GM15510 (cell line): ENCODE measurements around the gene ADGRB3.

ENCODE experiments used
- POLR2A ChIP-seq: IDR thresholded peaks from 3 replicates; pipeline ENCODE4 v1.6.1; 2011; ENCODE audit warnings: borderline replicate concordance; ENCODE audit not compliant: insufficient read length; ENCODE audit errors: extremely low read depth

Gene ADGRB3

DNA sequence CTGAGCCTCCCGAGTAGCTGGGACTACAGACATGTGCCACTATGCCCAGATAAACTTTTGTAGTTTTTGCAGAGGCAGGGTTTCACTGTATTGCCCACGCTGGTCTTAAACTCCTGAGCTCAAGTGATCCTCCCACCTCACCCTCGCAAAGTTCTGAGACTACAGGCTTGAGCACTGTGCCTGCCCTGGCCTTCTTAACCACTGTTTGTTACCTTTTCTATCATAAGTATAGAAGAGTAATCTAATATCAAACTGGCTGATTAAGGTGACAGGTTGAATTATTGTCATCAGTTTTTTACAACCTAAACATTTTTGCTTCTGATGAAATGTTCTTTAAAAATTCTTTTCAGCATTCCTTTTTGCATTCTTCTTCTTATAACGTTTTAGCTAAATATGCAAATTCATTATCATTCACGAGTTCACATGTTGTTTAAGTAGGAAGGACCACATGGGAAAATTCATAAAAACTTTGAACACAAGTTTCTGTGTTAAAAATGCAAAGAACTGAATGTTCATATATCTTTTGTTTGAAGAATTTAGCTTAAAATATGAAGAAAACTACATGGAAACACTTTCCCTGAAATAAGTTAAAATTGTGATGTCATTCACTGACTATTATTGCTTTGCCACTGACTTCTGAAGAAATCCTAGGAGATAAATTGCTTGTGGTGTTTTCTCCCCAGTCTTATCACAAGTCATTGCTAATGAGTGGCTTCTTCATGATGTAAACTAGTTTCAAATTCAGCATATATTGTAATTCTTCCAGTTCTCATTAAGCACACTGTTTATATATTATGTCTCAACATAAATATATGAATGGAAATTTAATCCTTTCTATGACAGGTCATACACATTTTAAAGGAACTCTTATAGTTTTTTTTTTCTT, 106.7 kb downstream of the ADGRB3 start:
- TF ChIP-seq POLR2A = no peak

DNA sequence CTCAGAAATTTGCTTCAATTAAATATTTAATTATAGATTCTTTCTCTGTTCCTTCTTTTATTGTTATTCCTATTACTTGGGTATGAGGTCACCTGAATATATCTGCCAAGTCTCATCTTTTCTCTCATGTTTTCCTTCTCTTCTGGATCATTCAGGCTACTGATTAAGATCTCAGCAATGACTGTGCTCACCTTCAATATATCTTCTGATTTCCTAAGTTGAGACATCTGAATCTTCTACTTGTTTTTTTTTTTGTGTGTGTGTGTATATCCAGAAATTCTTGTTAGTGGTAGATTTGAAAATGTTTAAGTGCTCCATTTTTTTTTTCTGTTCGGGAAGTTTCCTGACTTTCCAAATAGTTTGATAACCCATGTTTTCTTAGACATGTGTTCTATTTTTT, 108.0 kb downstream of the ADGRB3 start:
- no peak for TF ChIP-seq POLR2A

DNA sequence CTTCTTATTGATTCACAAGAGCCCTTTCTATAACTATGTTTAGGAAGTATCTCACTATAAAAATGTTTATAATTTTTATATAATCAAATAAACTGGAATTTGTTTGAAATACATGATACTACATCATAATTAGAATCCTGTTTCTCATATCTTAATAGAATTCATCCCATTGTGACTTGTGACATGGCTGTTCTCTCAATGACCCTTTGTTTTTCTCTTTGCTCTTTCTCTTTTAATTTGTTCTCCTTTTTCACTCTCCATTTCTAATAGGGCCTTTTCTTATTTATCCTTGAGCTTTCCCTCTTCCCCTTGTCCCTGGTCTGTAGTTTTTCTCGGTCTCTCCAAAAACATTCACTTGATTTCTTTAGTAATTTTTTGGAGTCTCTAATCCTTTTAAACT, 111.3 kb downstream of the ADGRB3 start:
- no peak for TF ChIP-seq POLR2A

DNA sequence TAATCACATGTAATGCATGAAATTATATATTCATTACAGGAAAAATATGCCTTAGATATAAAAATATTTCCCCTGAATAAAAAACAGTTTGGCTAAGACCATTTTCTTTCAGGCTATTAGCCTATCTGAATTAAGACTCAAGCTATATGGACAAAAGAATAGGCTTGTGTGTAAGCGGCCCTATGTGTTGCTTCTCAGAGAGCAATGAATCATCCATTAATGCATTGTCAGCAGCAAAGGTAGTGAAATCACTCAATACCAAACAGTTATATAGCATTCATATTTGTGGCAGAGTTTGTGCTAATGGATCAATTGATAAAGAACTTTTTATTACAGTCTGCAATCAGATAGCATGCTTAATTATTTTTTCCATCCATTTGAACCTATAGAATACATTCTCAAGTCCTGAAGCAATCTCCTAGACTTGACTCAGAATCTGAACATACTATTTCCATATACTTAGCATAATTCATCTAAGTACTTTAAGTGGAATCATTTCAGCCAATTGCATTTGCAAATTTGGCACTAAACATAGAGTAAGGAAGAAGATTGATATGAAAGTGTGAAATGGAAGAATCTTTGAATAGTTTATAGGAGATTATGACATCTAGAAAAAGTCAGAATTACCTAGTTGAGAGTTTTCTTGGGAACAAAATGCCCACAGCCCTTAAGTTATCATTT, 112.2 kb downstream of the ADGRB3 start:
- no peak for TF ChIP-seq POLR2A

DNA sequence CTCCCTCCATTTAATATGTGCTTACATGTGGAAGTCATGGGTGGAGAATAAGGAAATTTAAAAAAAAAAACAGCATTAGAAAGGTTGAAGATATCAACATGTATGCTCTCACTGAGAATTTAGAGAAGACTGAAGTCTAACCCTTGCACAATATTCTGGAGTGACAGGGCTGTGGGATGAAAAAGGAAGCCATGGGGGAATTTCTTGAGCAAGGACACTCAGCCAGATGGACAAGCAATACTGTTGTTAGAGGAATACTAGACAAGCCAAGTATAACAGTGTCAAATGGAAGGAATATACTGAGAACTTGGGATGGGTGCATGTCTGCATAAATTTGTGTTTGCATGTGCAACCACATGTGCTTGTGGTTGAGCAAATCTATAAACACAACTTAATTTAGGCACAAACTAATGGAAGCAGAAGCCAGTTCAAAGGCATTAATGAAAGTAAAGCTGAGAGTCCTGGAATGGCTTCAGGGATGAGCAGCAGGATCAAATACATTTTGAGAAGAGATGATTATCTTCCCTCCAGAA, 119.7 kb downstream of the ADGRB3 start:
- no peak for TF ChIP-seq POLR2A

DNA sequence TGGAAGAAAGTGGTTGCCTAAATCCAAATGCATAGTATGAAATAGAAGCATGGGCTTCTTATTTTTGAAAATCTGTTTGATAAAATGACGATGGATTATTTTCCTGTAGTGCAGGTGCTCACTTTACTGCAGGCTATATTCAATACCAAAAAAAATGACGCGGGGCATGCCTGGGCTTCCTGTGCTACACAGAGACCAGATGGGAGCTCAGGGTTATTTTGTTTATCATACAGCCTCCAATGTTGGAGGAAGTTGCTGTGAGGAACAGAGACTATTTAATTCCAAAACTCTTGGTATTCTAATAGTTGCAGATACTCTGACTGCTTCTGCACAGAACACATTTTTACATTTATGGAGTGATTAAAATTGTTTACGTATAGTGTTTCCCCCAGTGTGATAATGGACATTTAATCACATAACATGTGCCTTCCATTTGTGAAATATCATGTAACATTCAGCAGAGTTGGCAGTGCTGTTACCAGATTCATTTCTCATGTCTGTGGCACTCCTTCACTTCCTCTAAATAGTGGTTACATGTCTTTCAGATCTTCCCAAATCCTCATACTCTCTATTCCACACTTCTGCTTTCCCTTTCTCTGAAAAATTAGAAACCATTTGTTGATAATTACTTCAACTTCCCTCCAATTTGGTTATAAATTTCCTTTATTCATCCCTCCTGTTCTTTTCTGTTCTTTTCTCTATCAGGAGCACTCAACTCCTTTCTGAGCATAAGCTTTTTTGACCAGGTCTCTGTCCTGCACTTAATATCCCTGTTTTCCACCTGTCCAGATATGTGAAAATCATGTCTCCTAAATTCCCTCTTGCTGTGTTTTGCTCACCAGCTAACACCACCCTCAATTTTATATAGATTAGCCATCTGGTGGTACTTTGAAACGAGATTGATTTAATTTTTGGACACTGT, 121.6 kb downstream of the ADGRB3 start:
- no peak for TF ChIP-seq POLR2A

DNA sequence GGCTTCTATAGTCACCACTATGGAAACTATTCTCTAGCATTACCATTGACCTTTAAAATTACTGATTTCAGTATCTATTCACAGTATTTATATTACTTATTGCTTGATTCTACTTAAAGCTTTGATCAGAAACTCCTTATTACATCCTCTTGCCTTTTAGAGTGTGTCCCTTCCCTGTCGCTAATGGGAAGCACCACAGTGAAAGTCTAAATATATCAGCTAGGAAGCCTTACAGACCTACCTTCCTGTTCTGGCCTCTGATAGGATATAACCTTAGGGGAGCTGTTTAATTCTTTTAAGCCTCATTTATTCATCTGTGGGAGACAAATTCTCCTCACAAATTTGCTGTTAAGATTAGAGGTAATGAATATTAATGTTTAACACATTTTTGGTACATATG, 122.7 kb downstream of the ADGRB3 start:
- TF ChIP-seq POLR2A = no peak

DNA sequence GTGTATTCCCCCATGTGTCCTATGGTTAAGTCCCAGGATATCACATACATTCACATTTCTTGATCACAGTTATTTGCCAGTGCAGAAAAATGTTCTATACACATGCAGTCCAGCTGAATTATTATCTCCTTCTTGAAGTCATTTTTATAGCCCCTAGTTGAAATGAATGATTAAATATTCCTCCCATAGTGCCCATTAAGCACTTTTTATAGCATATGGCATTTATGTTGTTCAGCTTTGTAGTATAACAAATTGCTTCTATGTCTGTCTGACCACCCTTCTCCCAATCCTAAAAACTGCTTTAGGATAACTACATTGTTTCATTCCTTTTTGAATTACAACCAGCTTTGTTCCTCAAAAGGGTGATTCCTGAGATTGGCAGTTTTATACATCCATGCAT, 123.5 kb downstream of the ADGRB3 start:
- no peak for TF ChIP-seq POLR2A

DNA sequence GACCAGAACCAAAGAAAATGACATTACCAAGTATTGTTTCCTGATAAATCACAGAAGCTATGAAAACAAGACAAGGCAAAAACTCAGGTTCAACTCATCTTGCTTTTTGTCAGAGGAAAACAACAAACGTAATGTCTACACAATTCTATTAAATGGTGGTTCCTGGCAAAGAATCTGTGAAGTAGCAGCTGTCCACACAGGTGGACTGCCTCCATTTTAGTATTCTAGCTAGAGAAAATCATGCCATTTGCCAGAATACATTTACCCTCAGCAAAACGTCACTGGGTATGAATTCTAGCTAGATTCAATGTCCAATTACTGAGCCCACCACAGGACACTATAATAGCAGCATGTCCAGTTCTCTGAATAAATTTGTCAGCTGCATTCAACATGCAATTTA, 125.4 kb downstream of the ADGRB3 start:
- no peak for TF ChIP-seq POLR2A

DNA sequence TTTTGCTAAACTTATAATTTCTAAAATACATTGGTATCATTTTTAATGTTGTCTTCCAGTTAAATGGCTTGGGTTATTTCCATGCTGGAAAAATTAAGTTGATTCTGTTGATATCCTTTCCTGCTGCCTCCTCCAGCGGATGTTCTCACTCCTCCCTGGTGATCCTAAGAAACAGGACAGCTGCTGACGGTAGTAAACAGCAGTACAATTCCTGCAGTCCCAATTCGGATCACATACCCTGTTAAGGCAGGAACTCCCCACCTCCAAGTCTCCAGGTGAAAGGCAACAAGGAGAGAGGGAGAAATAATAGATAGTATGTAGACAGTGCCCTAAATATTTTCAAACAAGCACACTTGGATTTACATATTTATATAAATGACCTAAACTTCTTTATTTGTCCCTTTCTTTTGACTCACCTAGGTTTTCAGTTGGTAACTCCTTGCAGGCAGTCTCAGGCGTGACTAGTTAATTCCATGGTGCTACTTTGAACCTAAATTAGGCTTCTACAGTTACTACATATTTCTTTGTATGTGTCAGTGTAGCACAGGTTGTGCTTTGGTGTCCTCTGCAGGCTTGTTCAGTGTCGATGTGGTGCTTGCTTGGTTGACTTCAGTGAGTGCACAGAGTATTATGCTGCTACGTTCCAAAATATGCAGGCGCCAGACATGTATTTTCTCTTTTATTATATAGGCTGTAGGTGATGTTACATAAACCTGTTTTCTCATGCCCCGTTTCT, 126.0 kb downstream of the ADGRB3 start:
- no peak for TF ChIP-seq POLR2A

DNA sequence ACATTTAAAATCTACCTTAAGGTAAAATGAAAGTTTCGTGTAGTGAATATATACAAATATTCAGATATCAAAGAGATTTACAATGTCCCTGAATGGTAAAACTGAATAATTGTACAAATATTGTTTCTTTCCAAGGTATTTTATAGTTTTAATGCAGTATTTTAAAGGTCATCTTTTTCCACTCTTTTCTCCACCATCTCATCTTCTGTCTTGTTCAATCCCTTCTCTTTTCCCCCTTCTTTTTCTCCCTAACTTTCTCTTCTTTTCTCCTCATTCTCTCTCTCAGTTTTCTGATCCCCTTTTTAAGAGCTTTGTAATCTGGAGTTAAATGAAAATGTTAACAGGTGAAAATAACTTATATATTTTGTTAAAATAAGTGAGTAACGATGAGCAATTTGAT, 126.9 kb downstream of the ADGRB3 start:
- no peak for TF ChIP-seq POLR2A

DNA sequence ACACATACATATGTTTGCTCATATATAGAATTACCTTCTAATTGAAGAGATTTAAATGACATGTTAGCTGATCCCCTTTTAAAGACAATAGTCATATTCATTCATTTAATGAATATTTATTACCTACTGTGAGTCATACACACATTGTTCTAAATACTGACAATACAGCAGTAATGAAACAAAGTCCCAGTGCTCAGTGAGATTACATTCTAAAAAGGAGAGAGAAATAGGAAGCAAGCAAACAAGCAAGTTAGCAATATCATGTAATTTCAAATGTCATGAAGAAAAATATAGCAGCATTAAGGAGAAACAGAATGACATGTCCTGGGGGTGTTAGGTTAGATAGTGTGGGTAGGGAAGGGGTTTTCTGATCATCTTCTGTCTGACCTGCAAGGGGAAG, 136.3 kb downstream of the ADGRB3 start:
- TF ChIP-seq POLR2A = no peak

DNA sequence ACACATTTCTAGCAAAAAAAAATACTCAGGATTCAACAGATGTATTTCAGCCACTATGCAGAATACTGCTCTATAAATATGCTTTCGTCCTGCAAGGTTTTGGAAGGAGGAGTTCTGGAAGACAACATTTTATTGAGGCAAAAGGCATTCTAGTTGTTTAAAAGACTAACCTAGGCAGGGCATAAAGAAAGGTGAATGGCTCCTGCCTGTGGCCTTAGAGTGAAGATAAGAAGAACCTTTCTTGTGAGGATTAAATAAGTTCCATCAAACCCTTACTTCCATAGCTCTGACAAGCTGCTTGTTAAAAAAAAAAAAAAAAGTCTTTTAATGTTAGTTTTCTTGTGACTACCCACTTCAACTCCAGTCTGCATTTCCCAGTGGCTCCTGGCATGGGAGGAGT, 139.8 kb downstream of the ADGRB3 start:
- no peak for TF ChIP-seq POLR2A

DNA sequence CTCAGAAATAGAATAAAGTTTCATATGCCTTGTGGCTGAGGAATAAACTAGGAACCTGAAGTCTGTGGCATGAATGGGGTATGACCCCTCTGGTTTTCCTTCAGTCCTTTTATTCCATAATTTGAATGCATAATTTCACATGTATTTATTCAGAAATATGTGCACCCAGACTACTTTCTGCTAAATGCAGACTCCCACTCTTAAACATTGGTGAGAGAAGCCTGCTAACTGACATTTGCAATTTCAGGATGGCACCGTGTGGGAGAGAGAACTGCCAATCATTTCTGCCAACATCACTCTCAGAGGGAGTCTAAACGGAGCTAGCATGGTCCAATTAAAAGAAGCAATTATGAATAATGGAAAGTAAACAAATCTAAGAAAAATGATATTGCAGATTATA, 141.3 kb downstream of the ADGRB3 start:
- TF ChIP-seq POLR2A = no peak
